HAP-1 (cell line): ENCODE measurements around the gene AKAP6.

Experiments
- DNase-seq, 2 experiments: peaks; one replicate each; pipeline ENCODE4 v3.0.0-alpha.2; 2016 to 2020; ENCODE audit warnings: low spot score in 2 of 2
- H3K27me3 ChIP-seq: fragments of 250-450 bp; sonication (Bioruptor Pico); 2 replicates; pipeline ENCODE4 v1.5.1; 2020; ENCODE audit warnings: low read depth, mild to moderate bottlenecking, moderate library complexity
- H3K36me3 ChIP-seq: fragments of 250-450 bp; sonication (Bioruptor Pico); replicated peaks from 2 replicates; pipeline ENCODE4 v1.5.1; 2020; ENCODE audit warnings: mild to moderate bottlenecking
- H3K4me1 ChIP-seq: fragments of 250-450 bp; sonication (Bioruptor Pico); 2 replicates; pipeline ENCODE4 v1.5.1; 2020; ENCODE audit warnings: mild to moderate bottlenecking
- H3K4me3 ChIP-seq: fragments of 250-450 bp; sonication (Bioruptor Pico); 2 replicates; pipeline ENCODE4 v1.5.1; 2020; ENCODE audit warnings: mild to moderate bottlenecking, moderate library complexity
- H3K9me3 ChIP-seq: fragments of 250-450 bp; sonication (Bioruptor Pico); 2 replicates; pipeline ENCODE4 v1.5.1; 2020; ENCODE audit warnings: mild to moderate bottlenecking, moderate library complexity
- in situ Hi-C: fragments of 300-500 bp; cut with MboI; formaldehyde crosslinking; loops from 3 replicates; pipeline ENCODE4 v1.14.3; 2020; ENCODE audit warnings: low sequenced_read_pairs, inconsistent platforms, mixed read lengths

AKAP6 gene

GRCh38 chr14:32514681-32515080 lies 185.6 kb downstream of the AKAP6 start:
- DNase-seq, result no peak
- Histone ChIP-seq H3K36me3 (no peaks in the 10 kb centered on the region), H3K4me3 (no peak overlapping the region), H3K9me3 (0 out of 2 replicates have a peak, but pooled peaks cover 3% of the 10 kb centered on the region), H3K4me1 (no peaks in the 10 kb centered on the region), H3K27me3 (no peaks in the 10 kb centered on the region)
- in situ Hi-C loops, result no loop called here

GRCh38 chr14:32524609-32525375 lies 195.7 kb downstream of the AKAP6 start:
- Histone ChIP-seq H3K27me3 (no peaks in the 10 kb centered on the region; the same call in 1 of the 2 replicates), H3K9me3 (no peaks in the 10 kb centered on the region), H3K4me3 (no peak overlapping the region), H3K36me3 (no peaks in the 10 kb centered on the region), H3K4me1 (no peaks in the 10 kb centered on the region)
- no peak for DNase-seq
- in situ Hi-C loops, result no loop called here

DNA sequence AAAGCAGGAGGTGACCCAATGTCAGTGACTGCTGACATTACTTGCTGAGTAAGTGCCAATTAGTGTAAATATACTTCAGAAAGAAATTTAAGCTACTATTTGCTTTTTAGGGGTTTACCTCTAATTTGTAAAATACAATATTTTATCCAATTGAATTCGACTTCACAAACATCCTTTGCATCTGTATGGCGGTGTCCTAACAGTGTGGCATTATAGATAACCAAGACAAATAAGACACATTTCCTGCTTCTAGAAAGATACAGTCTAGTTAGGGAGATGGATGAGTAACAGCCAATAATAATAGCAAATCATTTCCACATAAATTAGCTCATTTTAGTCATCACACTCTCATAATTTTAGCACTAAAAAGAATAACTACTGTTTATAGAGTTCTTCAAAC lies 196.5 kb downstream of the AKAP6 start:
- no peaks in the 10 kb centered on the region for H3K4me1 ChIP-seq
- H3K4me3 ChIP-seq, result no peak overlapping the region
- no peaks in the 10 kb centered on the region for H3K36me3 ChIP-seq
- H3K27me3 ChIP-seq, result no peaks in the 10 kb centered on the region; the same call in 1 of the 2 replicates
- in situ Hi-C loops, result no loop called here
- H3K9me3 ChIP-seq, result no peaks in the 10 kb centered on the region
- no peak for DNase-seq

DNA sequence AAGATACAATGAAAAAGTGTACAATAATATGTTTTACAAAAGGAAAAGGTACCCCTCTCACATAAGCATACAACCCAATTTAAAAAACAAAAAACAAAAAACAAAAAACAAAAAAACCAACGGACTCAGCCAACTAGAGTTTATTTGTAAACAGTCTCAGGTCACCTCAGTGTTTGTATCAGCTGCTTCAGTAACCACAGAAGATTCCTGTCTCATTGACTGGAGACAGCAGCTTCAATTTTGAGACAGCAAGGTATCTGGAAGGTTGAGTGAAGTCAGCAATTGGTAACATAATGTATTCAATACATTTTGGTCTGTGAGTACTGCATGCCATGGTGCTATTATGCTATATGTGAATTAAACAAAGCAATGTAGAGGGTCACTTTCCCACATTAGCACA lies 201.7 kb downstream of the AKAP6 start:
- in situ Hi-C loops, result no loop called here
- no peaks in the 10 kb centered on the region for H3K9me3 ChIP-seq
- no peaks in the 10 kb centered on the region for H3K36me3 ChIP-seq
- no peak overlapping the region for H3K4me3 ChIP-seq
- no peaks in the 10 kb centered on the region for H3K4me1 ChIP-seq
- no peak for DNase-seq
- H3K27me3 ChIP-seq, result no peaks in the 10 kb centered on the region; the same call in 1 of the 2 replicates

- in situ Hi-C loops, result no loop called here
- no peaks in the 10 kb centered on the region for H3K4me1 ChIP-seq
Measured at GRCh38 chr14:32531942-32532515, 202.9 kb downstream of the AKAP6 start.

GRCh38 chr14:32534145-32534544 lies 205.0 kb downstream of the AKAP6 start:
- in situ Hi-C loops, result no loop called here
- Histone ChIP-seq H3K9me3 (no peaks in the 10 kb centered on the region), H3K4me3 (no peak overlapping the region), H3K4me1 (no peaks in the 10 kb centered on the region), H3K36me3 (no peaks in the 10 kb centered on the region), H3K27me3 (no peaks in the 10 kb centered on the region)
- DNase-seq, result no peak

More at GRCh38 chr14:32531942-32532515, 202.9 kb downstream of the AKAP6 start:
- H3K9me3 ChIP-seq, result no peaks in the 10 kb centered on the region
- DNase-seq, result no peak
- no peaks in the 10 kb centered on the region for H3K36me3 ChIP-seq
- no peak overlapping the region for H3K4me3 ChIP-seq
- H3K27me3 ChIP-seq, result no peaks in the 10 kb centered on the region; the same call in 1 of the 2 replicates

DNA sequence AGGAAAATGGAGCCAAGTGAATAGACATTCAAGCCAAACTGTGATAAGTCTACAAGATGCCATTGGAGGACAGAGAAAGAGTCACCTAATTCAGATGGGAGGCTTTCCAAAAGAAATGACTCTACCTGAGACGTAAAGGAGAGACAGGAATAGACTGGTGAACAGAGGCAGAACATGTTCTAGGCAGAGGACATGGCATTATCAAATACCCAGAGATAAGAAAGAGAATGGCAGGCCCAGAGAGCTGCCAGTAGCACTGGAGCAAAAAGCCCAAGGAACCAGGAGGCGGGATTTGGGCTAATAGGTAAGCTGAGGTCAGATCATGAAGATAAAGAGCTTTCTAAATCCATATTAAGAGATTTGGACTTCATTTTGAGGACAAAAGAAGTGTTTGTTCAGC lies 207.1 kb downstream of the AKAP6 start:
- DNase-seq, result no peak
- no peaks in the 10 kb centered on the region for H3K27me3 ChIP-seq
- H3K9me3 ChIP-seq, result no peaks in the 10 kb centered on the region
- H3K4me1 ChIP-seq, result no peaks in the 10 kb centered on the region
- no peak overlapping the region for H3K4me3 ChIP-seq
- in situ Hi-C loops, result no loop called here
- H3K36me3 ChIP-seq, result no peaks in the 10 kb centered on the region

DNA sequence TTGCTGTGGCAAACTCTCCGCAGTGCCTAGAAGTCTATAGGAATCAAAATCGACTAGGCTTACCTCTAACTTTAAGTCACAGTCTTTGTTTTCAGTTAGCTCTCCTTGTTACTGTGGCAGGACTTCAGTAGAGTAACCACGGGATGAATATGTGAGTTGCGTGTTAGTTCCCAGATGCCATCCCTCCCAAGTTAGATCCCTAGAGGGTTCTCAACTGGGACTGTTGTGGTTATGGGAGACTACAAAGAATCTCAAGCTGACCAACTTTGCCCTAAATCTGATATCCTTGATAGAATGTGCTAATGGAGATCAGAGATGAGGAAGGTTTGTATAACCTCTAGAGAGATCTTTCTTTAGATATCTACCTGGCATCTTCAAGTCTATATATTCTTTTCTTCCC lies 208.1 kb downstream of the AKAP6 start:
- no peaks in the 10 kb centered on the region for H3K36me3 ChIP-seq
- in situ Hi-C loops, result no loop called here
- H3K4me3 ChIP-seq, result no peak overlapping the region
- H3K9me3 ChIP-seq, result no peaks in the 10 kb centered on the region
- no peaks in the 10 kb centered on the region for H3K4me1 ChIP-seq
- DNase-seq, result no peak
- H3K27me3 ChIP-seq, result no peaks in the 10 kb centered on the region

DNA sequence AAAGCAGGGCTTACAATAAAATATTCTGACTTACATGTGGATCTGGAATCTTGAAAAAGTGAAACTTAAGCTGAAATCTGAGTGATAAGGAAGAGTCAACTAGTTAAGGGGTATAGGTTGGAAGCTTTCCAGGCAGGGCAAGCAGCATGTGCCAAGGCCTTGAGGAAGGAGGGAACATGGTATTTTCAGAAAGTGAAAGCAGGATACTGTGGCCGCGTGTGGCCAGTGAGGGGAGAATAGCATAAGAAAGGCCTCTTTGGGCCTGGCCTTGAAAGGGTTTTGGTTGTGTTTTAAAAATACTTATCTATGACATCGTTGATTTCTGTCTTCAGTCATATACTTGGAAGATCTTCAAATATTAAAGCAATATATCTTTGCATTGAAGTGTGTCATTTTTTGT lies 213.4 kb downstream of the AKAP6 start:
- in situ Hi-C loops, result no loop called here
- Histone ChIP-seq H3K36me3 (no peaks in the 10 kb centered on the region), H3K4me1 (no peaks in the 10 kb centered on the region; the same call in 1 of the 2 replicates), H3K27me3 (no peaks in the 10 kb centered on the region), H3K4me3 (no peak overlapping the region), H3K9me3 (no peaks in the 10 kb centered on the region)
- no peak for DNase-seq

- no peaks in the 10 kb centered on the region for H3K27me3 ChIP-seq
- in situ Hi-C loops, result no loop called here
- no peaks in the 10 kb centered on the region; the same call in 1 of the 2 replicates for H3K4me1 ChIP-seq
- no peak overlapping the region for H3K4me3 ChIP-seq
- H3K9me3 ChIP-seq, result no peaks in the 10 kb centered on the region
- DNase-seq, result no peak
- no peaks in the 10 kb centered on the region for H3K36me3 ChIP-seq
Measured at GRCh38 chr14:32545095-32545494, 216.0 kb downstream of the AKAP6 start.

- DNase-seq, result no peak
- in situ Hi-C loops, result no loop called here
- H3K27me3 ChIP-seq, result no peaks in the 10 kb centered on the region
- no peaks in the 10 kb centered on the region; the same call in 1 of the 2 replicates for H3K4me1 ChIP-seq
- no peaks in the 10 kb centered on the region for H3K9me3 ChIP-seq
- no peaks in the 10 kb centered on the region for H3K36me3 ChIP-seq
- H3K4me3 ChIP-seq, result no peak overlapping the region
Measured at GRCh38 chr14:32545506-32546210, 216.6 kb downstream of the AKAP6 start.

GRCh38 chr14:32546246-32546645 lies 217.1 kb downstream of the AKAP6 start:
- Histone ChIP-seq H3K4me1 (no peaks in the 10 kb centered on the region; the same call in 1 of the 2 replicates), H3K36me3 (no peaks in the 10 kb centered on the region), H3K4me3 (no peak overlapping the region), H3K9me3 (no peaks in the 10 kb centered on the region), H3K27me3 (no peaks in the 10 kb centered on the region)
- in situ Hi-C loops, result no loop called here
- DNase-seq, result no peak

DNA sequence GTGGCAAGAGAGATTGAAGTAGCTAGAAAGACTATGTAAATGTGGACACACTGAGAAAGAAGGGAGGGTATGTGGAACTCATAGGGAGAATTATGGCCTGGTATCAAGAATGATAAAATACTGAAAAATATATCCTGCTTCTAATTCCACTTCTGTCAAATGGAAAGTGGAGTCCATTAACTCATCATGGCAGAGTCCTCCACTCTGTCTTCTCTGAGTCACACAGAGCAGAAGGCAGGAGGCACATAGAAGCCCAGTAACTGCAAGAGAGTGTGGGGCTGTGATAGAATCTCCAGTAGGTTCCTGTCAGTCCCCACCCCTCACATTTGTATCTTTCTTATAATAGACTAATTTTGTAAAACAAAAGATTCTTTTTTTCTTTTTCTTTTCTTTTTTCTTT lies 223.7 kb downstream of the AKAP6 start:
- Histone ChIP-seq H3K9me3 (no peaks in the 10 kb centered on the region), H3K36me3 (no peaks in the 10 kb centered on the region), H3K4me3 (no peak overlapping the region), H3K4me1 (no peaks in the 10 kb centered on the region), H3K27me3 (no peaks in the 10 kb centered on the region)
- in situ Hi-C loops, result no loop called here
- no peak for DNase-seq

GRCh38 chr14:32559048-32559447 lies 229.9 kb downstream of the AKAP6 start:
- in situ Hi-C loops, result no loop called here
- H3K27me3 ChIP-seq, result no peaks in the 10 kb centered on the region
- no peak for DNase-seq
- H3K4me3 ChIP-seq, result no peak overlapping the region
- no peaks in the 10 kb centered on the region for H3K36me3 ChIP-seq
- H3K4me1 ChIP-seq, result peaks cover 13% of the 10 kb centered on the region
- no peaks in the 10 kb centered on the region for H3K9me3 ChIP-seq
